ENCODE measurements around the gene FAM222A.
A peak's percentile ranks its signal among the peaks of the same experiment; 100 is the strongest.

The FAM222A gene

DNA sequence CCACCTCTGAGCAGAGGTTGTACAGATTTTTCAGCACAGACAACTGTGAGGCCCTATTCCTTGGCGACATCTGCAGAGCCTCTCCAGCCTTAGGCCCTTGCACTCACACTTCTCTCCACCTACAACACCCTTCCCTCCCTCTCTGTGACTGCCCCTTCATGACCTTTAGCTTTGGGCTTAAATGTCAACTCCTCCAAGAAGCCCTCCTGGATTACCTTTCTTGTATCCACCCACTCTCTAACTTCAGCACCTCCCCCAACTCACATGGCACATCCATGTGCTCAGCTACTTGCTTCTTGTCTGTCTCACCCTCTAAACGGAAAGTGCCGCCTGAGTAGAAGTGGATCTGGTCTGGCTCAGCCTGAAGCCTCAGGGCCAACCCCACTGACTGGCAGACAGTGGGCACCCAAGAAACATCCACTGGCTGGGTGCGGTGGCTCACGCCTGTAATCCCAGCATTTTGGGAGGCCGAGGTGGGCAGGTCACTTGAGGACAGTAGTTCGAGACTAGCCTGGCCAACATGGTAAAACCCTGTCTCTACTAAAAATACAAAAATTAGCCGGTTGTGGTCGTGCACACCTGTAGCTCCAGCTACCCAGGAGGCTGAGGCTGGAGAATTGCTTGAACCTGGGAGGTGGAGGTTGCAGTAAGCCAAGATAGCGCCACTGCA lies 97.5 kb downstream of the FAM222A start:
- H3K4me1 Mint-ChIP-seq = no peaks in the 10 kb centered on the region
- H3K27ac Mint-ChIP-seq = no peak overlapping the region

GRCh38 chr12:109811624-109811995 lies 98.0 kb downstream of the FAM222A start:
- Mint-ChIP-seq H3K27me3 (no peaks in the 10 kb centered on the region), H3K4me3 (no peak overlapping the region), H3K36me3 (no peaks in the 10 kb centered on the region), H3K9me3 (no peaks in the 10 kb centered on the region), H3K27ac (no peak overlapping the region), H3K4me1 (no peaks in the 10 kb centered on the region)
- no peak for ATAC-seq

More for the DNA sequence above, 97.5 kb downstream of the FAM222A start:
- no peaks in the 10 kb centered on the region for H3K9me3 Mint-ChIP-seq
- H3K36me3 Mint-ChIP-seq = no peaks in the 10 kb centered on the region
- no peaks in the 10 kb centered on the region for H3K27me3 Mint-ChIP-seq
- no peak overlapping the region for H3K4me3 Mint-ChIP-seq
- no peak for ATAC-seq

DNA sequence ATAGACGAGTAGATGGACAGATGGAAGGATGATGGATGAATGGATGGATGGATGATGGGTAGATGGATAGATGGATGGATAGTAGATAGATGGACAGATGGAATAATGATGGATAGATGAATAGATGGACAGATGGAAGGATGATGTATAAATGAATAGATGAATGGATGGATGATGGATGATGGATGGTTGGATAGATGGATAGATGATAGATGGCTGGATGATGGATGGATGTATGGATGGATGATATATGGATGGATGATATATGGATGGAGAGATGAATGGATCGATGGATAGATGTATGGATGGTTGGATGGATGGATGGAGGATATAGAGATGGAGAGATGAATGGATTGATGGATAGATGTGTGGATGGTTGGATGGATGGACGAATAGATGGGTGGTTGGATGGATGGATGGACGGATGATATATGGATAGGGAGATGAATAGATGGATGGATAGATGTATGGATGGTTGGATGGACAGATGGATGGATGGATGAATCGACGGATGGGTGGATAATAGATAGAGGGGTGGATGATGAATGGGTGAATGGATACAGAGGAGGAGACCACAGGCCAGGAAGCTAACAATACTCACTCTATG lies 100.3 kb downstream of the FAM222A start:
- H3K36me3 Mint-ChIP-seq = no peaks in the 10 kb centered on the region
- no peaks in the 10 kb centered on the region for H3K4me1 Mint-ChIP-seq
- no peaks in the 10 kb centered on the region for H3K9me3 Mint-ChIP-seq
- H3K27me3 Mint-ChIP-seq = peaks cover under 1% of the 10 kb centered on the region
- no peak overlapping the region for H3K27ac Mint-ChIP-seq
- no peak for ATAC-seq
- no peak overlapping the region for H3K4me3 Mint-ChIP-seq

DNA sequence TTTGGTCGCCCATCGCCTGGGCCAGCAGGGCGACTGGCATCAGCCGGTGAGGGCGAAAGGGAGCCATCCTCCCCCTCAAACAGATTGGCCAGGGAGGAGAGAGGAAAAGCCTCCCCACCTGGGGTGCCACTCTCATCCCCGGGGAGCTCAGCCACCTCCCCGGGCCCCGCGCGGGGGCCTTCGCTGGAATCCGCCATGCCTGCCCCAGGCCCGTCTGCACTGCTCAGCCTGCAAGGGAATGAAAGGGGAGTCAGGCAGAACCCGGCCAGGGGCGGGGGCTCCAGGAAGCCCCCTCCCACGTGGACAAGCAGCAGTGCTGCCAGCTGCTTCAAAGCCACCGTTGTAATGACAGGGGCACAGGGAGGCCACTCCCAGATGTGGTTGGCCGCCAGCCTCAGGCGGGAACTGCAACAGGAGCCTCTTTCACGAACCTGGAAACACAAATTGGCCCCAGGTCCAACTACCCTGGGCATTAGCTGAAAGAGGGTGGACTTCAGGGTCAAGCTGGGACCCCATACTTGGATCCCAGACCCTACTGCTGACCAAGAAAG lies 101.0 kb downstream of the FAM222A start:
- Mint-ChIP-seq H3K4me3 (no peak overlapping the region), H3K36me3 (no peaks in the 10 kb centered on the region), H3K9me3 (no peaks in the 10 kb centered on the region), H3K4me1 (no peaks in the 10 kb centered on the region), H3K27ac (no peak overlapping the region), H3K27me3 (peaks cover 8% of the 10 kb centered on the region)
- peak; percentile 26 for ATAC-seq

DNA sequence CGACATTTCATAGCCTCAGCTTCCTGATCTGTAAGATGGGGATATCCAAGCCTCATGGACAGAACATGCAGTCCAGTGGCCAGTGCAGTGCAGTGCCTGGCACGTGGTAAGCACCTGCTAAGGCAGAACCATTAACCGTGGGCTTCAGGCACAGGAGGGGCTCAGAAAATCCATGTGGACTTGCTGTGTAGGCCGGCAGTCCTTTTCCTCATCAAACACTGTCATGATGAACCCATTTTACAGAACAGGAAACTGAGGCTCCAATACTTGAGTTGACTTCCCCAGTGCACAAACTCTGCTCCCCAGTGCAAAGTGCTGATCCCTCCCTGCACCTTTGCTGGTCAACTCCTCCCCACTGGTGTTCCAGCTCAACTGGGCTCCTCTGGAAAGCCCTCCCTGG lies 101.6 kb downstream of the FAM222A start:
- Mint-ChIP-seq H3K4me1 (no peaks in the 10 kb centered on the region), H3K27me3 (peaks cover 8% of the 10 kb centered on the region), H3K36me3 (no peaks in the 10 kb centered on the region), H3K4me3 (no peak overlapping the region), H3K9me3 (no peaks in the 10 kb centered on the region), H3K27ac (no peak overlapping the region)
- no peak for ATAC-seq

GRCh38 chr12:109815757-109816617 lies 102.4 kb downstream of the FAM222A start:
- no peak for ATAC-seq
- H3K9me3 Mint-ChIP-seq = no peaks in the 10 kb centered on the region
- H3K36me3 Mint-ChIP-seq = no peaks in the 10 kb centered on the region
- H3K4me3 Mint-ChIP-seq = no peak overlapping the region
- H3K4me1 Mint-ChIP-seq = no peaks in the 10 kb centered on the region
- no peak overlapping the region for H3K27ac Mint-ChIP-seq
- peaks cover 10% of the 10 kb centered on the region for H3K27me3 Mint-ChIP-seq

DNA sequence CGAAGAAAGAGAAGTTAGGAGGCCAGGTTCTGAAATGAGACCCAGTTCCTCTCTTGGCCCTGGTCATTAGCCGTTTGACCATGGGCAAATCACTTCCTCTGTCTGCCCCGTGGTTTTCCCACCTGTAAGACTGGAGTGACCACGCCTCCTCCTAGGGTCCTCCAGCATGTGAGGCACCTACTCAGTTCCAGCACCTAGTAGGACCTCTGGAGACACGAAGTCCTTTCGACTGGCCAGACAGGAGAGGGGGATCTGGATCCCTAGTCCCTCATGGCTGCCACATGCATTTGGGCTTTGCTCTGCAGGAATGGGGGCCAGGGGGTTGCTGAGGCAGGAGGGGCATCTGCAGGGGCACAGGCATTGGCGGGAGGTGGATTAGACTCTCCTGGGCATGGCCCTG lies 103.2 kb downstream of the FAM222A start:
- no peak overlapping the region for H3K4me3 Mint-ChIP-seq
- H3K27me3 Mint-ChIP-seq = peaks cover 19% of the 10 kb centered on the region

GRCh38 chr12:109817627-109818231 lies 104.1 kb downstream of the FAM222A start:
- Mint-ChIP-seq H3K4me3 (no peak overlapping the region), H3K36me3 (no peaks in the 10 kb centered on the region), H3K4me1 (no peaks in the 10 kb centered on the region), H3K27ac (no peak overlapping the region), H3K9me3 (no peaks in the 10 kb centered on the region), H3K27me3 (peaks cover 22% of the 10 kb centered on the region)
- ATAC-seq = no peak

More for the DNA sequence above, 103.2 kb downstream of the FAM222A start:
- Mint-ChIP-seq H3K36me3 (no peaks in the 10 kb centered on the region), H3K27ac (no peak overlapping the region), H3K9me3 (no peaks in the 10 kb centered on the region), H3K4me1 (no peaks in the 10 kb centered on the region)
- no peak for ATAC-seq

DNA sequence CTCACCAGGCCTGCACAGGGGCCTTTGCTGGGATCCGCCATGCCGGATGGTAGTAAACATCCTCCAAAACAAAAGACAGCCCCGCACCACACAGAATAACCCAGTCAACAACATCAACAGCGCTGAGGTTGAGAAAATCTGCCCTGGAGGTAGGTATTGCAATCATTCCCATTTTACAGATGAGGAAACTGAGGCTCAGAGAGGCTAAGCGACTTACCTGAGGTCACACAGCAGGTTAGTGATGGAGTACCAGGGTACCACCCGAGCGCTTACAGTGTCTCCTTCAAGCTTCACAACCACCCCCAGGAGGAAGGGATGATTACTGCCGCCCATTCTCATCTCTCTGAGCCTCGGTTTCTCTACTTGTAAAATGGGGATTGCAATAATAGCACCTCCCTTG lies 104.6 kb downstream of the FAM222A start:
- Mint-ChIP-seq H3K9me3 (no peaks in the 10 kb centered on the region), H3K27ac (no peak overlapping the region), H3K4me1 (no peaks in the 10 kb centered on the region), H3K4me3 (no peak overlapping the region), H3K36me3 (no peaks in the 10 kb centered on the region), H3K27me3 (peaks cover 22% of the 10 kb centered on the region)
- ATAC-seq = no peak

DNA sequence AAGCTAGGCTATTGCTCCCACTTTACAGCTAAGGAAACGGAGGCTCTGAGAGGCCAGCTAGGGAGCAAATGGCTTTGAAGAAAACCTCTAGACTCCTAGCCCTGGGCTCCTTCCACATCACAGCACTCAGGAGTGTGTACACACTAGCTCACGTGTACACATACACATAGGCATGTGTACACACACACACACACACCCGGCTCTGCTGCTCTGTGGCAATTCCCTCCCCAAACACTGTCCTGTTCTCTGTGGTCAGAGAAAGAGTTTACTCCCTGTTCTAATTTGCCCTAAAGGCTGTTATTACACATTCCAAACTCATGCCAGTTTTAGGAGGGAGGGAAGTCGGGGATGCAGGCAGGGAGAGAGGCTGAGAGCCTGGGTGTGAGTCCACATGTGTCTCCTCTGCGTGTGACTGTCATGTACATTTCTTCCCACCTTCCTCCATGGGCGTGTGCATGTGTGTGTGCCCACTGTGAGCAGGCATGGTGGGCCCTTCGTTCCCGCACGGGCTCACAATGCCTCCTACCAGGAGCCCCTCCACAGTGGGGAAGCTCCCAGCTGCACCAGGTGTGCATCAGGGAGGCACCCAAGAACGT lies 105.4 kb downstream of the FAM222A start:
- no peaks in the 10 kb centered on the region for H3K36me3 Mint-ChIP-seq
- no peaks in the 10 kb centered on the region for H3K9me3 Mint-ChIP-seq
- no peak overlapping the region for H3K4me3 Mint-ChIP-seq
- H3K27ac Mint-ChIP-seq = no peak overlapping the region
- H3K27me3 Mint-ChIP-seq = peaks cover 22% of the 10 kb centered on the region
- H3K4me1 Mint-ChIP-seq = no peaks in the 10 kb centered on the region
- ATAC-seq = no peak

Data from stimulated activated memory B cell treated with anti-CD40 and anti-IgM and Interleukin-4, amounts not matched to agents 10 μg/mL and 1 μg/mL and 100 μg/mL, for 72 hours (primary cell).